Posterior vena cava (tissue), 2 donors: Measurements from ENCODE around the gene EGFR. TPM values are rescaled to one million over a fixed set of nuclear protein-coding genes. Genes with fewer than 3 reads are reported as not detected.

ENCODE experiments used
- DNase-seq: peaks from one replicate; pipeline ENCODE4 v3.0.0-alpha.2; 2020; ENCODE audit warnings: low spot score
- intact Hi-C, 2 donors: fragments of 100-400 bp; cut with DNase I; formaldehyde crosslinking; loops; one replicate each; pipeline versions ENCODE4 v1.14.1 to v1.14.2; 2022 to 2023
- total RNA-seq, 2 donors: library from RNA; stranded (reverse); fragmentation: NEBNext Ultra II Directional; extraction: Animal tissue kit (Norgen Biotek cat#: 25700); gene quantifications; one replicate each; pipeline ENCODE4 v1.2.1, GENCODE V29; 2021
- donor health status: DM: yes; HTN: yes; CAD: no.
- donor health status: DM: yes; HTN: yes; CAD: no.

Gene EGFR
- total RNA-seq, 2 donors from 2014 or later, result 80.8 to 87.2 TPM

DNA sequence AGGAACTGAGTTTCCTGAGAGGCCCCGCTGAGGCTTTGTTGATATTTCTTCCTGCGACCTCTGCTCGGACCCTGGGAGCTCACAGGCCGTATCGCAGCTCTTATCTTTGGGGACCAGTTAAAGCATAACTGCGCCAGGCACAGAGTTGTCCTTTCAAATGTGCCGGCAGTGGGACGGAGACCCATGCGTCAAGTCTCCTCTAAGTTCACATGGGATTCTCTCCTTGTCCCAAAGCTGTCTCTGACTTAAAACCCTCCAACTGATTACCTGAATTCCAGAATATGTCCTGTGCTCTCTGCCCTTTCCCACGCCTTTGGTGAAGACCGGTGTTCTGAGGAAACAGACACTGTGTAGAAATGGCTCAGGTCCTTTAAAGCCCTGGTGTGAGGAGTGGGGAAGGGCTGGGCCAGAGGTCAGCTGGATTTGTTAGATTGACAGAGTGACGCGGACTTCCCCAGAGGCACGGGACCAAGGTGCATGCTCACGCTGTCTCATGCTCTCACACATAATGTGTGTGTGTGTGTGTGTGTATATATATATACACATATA lies 169.8 kb downstream of the EGFR start:
- no peak for DNase-seq
- intact Hi-C loops, result no loop called here

DNA sequence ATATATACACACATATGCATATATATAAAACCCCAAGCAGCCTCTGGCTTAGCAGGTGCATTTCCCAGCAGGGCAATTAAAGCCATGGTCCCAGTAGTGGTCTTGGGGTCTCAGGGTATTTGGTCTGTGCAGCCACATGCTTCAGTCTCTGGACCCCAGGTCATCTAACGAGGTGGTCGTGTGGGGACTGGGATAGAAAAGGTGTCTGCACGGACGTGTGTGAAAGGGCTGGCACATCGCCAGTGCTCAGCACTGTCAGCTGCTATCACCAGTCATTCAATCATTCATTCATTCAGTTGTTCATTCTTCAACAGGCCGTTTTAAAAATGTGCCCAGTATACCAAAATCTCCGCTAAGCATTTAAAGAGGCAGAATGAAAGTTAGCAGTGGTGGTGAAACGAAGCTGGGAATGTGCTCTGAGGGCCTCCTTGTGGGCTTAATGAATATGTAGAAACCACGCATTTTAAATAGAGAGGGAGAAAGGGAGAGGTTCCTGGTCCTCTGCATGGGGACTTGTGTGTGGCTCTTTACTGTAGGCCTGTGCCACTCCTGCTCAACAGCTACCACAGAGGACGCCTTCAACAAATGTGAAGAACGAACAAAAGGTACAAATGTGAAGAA lies 170.4 kb downstream of the EGFR start:
- intact Hi-C loops, result no loop called here
- DNase-seq, result no peak

- DNase-seq, result no peak
- intact Hi-C loops, result no loop called here
Observed at GRCh38 chr7:55189878-55190436, 171.1 kb downstream of the EGFR start.

GRCh38 chr7:55190511-55191160 lies 171.8 kb downstream of the EGFR start:
- DNase-seq, result no peak
- intact Hi-C loops, result no loop called here

- no peak for DNase-seq
- intact Hi-C loops, result no loop called here
Observed at GRCh38 chr7:55191161-55191925, 172.5 kb downstream of the EGFR start.

GRCh38 chr7:55191926-55192692 lies 173.3 kb downstream of the EGFR start:
- intact Hi-C loops, result no loop called here
- no peak for DNase-seq

DNA sequence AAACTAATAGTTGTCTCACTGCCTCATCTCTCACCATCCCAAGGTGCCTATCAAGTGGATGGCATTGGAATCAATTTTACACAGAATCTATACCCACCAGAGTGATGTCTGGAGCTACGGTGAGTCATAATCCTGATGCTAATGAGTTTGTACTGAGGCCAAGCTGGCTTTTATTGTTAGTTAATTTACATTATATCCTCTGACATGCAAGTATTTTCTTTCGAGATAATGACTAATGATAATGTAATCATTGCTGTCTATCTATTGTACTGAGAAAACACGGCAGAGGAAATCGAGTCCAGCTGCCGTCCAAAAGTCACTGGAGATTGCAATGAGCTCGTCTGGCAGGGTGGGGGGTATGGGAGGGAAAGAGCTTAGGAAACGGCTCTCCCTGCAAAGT lies 173.9 kb downstream of the EGFR start:
- intact Hi-C loops, result no loop called here

GRCh38 chr7:55193245-55193644 lies 174.4 kb downstream of the EGFR start:
- intact Hi-C loops, result no loop called here
- DNase-seq, result no peak

More for the DNA sequence above, 173.9 kb downstream of the EGFR start:
- DNase-seq, result no peak

DNA sequence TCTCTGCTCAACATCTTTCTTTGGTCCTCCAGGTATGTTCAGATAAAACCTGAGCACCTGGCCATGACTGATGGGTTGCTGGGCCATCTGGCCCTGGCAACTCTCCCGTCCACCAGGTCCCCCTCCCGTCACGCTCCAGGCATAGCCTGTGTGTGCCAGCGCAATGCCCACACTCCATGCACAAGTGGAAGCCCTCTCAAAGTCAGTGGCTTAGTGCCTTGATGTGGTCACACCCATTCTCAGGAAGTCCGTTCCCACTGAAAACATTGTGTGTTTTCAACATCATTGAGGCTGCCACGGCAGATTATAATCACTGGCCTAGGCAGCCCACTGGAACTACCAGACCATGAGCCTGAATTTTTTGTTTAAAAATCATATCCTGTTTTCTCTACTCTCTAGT lies 175.7 kb downstream of the EGFR start:
- intact Hi-C loops, result no loop called here
- DNase-seq, result no peak

GRCh38 chr7:55198634-55199392 lies 180.0 kb downstream of the EGFR start:
- intact Hi-C loops, result no loop called here
- DNase-seq, result no peak

GRCh38 chr7:55199418-55199817 lies 180.6 kb downstream of the EGFR start:
- DNase-seq, result no peak
- intact Hi-C loops, result no loop called here

DNA sequence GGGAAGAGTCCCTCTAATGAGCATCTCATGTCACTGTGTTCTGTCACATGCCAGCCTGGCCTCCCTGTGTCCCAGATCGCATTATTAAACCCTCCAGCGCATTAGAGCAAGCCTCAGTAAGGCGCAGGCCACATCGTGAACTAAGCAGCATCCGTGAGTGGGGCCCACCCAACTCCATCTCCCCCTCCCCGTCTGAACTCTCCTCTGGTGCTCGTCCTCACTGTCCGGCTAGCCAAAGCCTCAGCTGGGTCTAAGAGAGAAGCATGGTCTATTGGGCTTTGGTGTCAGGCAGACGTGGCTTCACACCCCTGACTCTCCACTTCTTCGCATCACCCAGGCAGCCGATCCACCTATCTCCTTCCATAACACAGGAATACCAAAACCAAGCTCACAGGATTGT lies 181.6 kb downstream of the EGFR start:
- DNase-seq, result no peak
- intact Hi-C loops, result no loop called here

- no peak for DNase-seq
- intact Hi-C loops, result no loop called here
Observed at GRCh38 chr7:55202150-55202913, 183.5 kb downstream of the EGFR start.

DNA sequence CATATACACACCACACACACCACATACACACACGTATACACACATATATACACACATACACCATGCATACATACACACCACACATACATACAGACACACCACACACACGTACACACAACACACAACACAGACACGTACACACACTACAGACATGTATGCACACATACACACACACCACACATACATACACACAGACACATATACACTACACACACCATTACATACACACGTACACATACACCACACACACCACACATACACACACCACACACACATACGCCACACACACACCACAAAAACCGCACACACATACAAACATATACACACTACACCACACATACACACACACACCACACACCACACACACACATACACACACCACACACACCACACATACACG lies 184.5 kb downstream of the EGFR start:
- intact Hi-C loops, result no loop called here
- DNase-seq, result no peak

DNA sequence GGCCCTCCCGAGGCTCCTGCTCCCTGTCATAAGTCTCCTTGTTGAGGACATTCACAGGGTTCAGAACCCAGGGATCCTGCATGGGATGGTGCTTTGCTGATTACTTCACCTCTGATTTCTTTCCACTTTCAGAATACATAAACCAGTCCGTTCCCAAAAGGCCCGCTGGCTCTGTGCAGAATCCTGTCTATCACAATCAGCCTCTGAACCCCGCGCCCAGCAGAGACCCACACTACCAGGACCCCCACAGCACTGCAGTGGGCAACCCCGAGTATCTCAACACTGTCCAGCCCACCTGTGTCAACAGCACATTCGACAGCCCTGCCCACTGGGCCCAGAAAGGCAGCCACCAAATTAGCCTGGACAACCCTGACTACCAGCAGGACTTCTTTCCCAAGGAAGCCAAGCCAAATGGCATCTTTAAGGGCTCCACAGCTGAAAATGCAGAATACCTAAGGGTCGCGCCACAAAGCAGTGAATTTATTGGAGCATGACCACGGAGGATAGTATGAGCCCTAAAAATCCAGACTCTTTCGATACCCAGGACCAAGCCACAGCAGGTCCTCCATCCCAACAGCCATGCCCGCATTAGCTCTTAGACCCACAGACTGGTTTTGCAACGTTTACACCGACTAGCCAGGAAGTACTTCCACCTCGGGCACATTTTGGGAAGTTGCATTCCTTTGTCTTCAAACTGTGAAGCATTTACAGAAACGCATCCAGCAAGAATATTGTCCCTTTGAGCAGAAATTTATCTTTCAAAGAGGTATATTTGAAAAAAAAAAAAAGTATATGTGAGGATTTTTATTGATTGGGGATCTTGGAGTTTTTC lies 186.5 kb downstream of the EGFR start:
- intact Hi-C loops, result no loop called here
- DNase-seq, result no peak

- no peak for DNase-seq
- intact Hi-C loops, result no loop called here
Observed at GRCh38 chr7:55206235-55207029, 187.6 kb downstream of the EGFR start.
